NCI-H345 treated with DMSO at 0.1 percent for 48 hours (cell line): Measurements from ENCODE around the gene AMH.
"Not testable (repeated sequence)": the region's sequence is repeated elsewhere in the genome, so short reads cannot be mapped to it uniquely, and the experiment has no call there.

ENCODE experiments used
- DNase-seq: peaks from one replicate; lab custom pipeline; 2025; ENCODE audit not compliant: unreplicated experiment; lab: John Stamatoyannopoulos, UW

The AMH gene

GRCh38 chr19:2269244-2270156 is 20.4 kb downstream of the AMH start:
- peak; percentile 92 for DNase-seq

- no peak for DNase-seq
Measured at GRCh38 chr19:2270157-2270422, 21.0 kb downstream of the AMH start.

- DNase-seq: no peak
Measured at GRCh38 chr19:2270423-2271233, 21.5 kb downstream of the AMH start.

- no peak for DNase-seq
Measured at GRCh38 chr19:2271234-2272103, 22.3 kb downstream of the AMH start.

GRCh38 chr19:2273356-2274184 is 24.4 kb downstream of the AMH start:
- peak; percentile 46 for DNase-seq

GRCh38 chr19:2274185-2274711 is 25.1 kb downstream of the AMH start:
- DNase-seq: no peak

- DNase-seq: peak; percentile 17
Measured at GRCh38 chr19:2274931-2275535, 25.9 kb downstream of the AMH start.

GRCh38 chr19:2275588-2276428 is 26.7 kb downstream of the AMH start:
- no peak for DNase-seq

GRCh38 chr19:2276429-2276986 is 27.4 kb downstream of the AMH start:
- no peak for DNase-seq

- no peak for DNase-seq
Measured at GRCh38 chr19:2277138-2277537, 28.0 kb downstream of the AMH start.

GRCh38 chr19:2278459-2279158 is 29.5 kb downstream of the AMH start:
- no peak for DNase-seq

- DNase-seq: no peak
Measured at GRCh38 chr19:2280633-2281264, 31.6 kb downstream of the AMH start.

- DNase-seq: not testable (repeated sequence)
Measured at GRCh38 chr19:2281265-2282061, 32.3 kb downstream of the AMH start.

GRCh38 chr19:2282062-2282861 is 33.1 kb downstream of the AMH start, which contains the start of gene PEAK3:
TSS of gene PEAK3 (minus strand) at chr19:2282175. CDS start at chr19:2280931, 1,244 bp downstream.
- DNase-seq: no peak

GRCh38 chr19:2282862-2283237 is 33.7 kb downstream of the AMH start:
- no peak for DNase-seq
